SH-SY5Y (cell line): Measurements from ENCODE around the gene SFTA2.

Experiments
- GATA2 ChIP-seq: IDR thresholded peaks from 2 replicates; pipeline ENCODE4 v1.6.1; 2011; ENCODE audit warnings: mild to moderate bottlenecking, low read depth, low read length
- GATA3 ChIP-seq: IDR thresholded peaks from 2 replicates; pipeline ENCODE4 v1.6.1; 2011; ENCODE audit warnings: low read depth, mild to moderate bottlenecking, low read length, moderate library complexity

DNA sequence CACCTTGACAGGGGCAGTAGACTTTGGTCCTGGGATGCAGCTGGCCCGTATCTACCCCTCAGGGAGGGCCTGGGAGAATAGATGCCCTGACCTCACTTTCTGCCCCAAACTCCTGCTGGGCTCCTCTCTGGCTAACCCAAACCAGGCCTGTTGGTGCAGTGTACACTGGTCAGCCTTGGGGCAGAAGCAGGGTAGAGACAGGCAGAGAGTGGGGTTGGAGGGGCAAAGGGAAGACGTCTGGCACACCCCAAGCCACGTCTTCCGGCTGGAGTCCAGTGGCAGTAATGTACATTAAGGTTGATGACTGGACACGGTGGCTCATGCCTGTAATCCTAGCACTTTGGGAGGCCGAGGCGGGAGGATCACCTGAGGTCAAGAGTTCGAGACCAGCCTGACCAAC is 38.3 kb downstream of the SFTA2 start:
- TF ChIP-seq GATA3: no peak
- TF ChIP-seq GATA2: no peak
